Measurements from ENCODE around the gene PAQR8. TPM values are rescaled to one million over a fixed set of nuclear protein-coding genes. Genes with fewer than 3 reads are reported as not detected.

The PAQR8 gene
- total and polyA plus RNA-seq, 2 of the 13 experiments (the other 11 are each of a cell fraction or from before 2014, with no cell fraction given) = 37.7 to 50.7 TPM

- TF ChIP-seq CREB1 (IDR thresholded peaks at IDR 0.05) = no peak
- 0 out of 2 replicates have a peak, but pooled peaks have one; percentile 41 for TF ChIP-seq CREB1 (CRISPR knock-in tag; IDR thresholded peaks at IDR 0.05)
- no peak for TF ChIP-seq ZNF839 (CRISPR knock-in tag; IDR thresholded peaks at IDR 0.05; ENCODE audit: borderline replicate concordance)
- TF ChIP-seq ZBTB46 (CRISPR knock-in tag; IDR thresholded peaks at IDR 0.05; ENCODE audit: borderline replicate concordance) = 0 out of 2 replicates have a peak, but pooled peaks have one; percentile 37
- TF ChIP-seq ZNF563 (CRISPR knock-in tag; IDR thresholded peaks at IDR 0.05) = no peak
- TF ChIP-seq ZNF292 (CRISPR knock-in tag; IDR thresholded peaks at IDR 0.05; ENCODE audit: borderline replicate concordance, low read depth) = no peak
- TF ChIP-seq MTA3 (CRISPR knock-in tag; IDR thresholded peaks at IDR 0.05) = no peak
- no peak for TF ChIP-seq ZNF362 (CRISPR knock-in tag; IDR thresholded peaks at IDR 0.05; ENCODE audit: borderline replicate concordance)
- no peak for TF ChIP-seq ZHX2 (IDR thresholded peaks at IDR 0.05; ENCODE audit: low read depth)
- no peak for TF ChIP-seq ZHX2 (CRISPR knock-in tag; IDR thresholded peaks at IDR 0.05; ENCODE audit: borderline replicate concordance)
- TF ChIP-seq ZBTB49 (CRISPR knock-in tag; IDR thresholded peaks at IDR 0.05; ENCODE audit: borderline replicate concordance) = no peak
- TF ChIP-seq MIER3 (CRISPR knock-in tag; IDR thresholded peaks at IDR 0.05; ENCODE audit: borderline replicate concordance) = 0 out of 2 replicates have a peak, but pooled peaks have one; percentile 25
- no peak for TF ChIP-seq JUNB (CRISPR knock-in tag; IDR thresholded peaks at IDR 0.05; ENCODE audit: borderline replicate concordance)
- no peak for TF ChIP-seq PCBP2 (optimal IDR thresholded peaks at IDR 0.05; ENCODE audit: low read depth, low read length, poor library complexity, severe bottlenecking)
- peak; percentile 38 for TF ChIP-seq ZNF781 (CRISPR knock-in tag; IDR thresholded peaks at IDR 0.05; ENCODE audit: borderline replicate concordance, not compliant biosample characterization)
- no peak for TF ChIP-seq JUND (CRISPR knock-in tag; IDR thresholded peaks at IDR 0.05)
- no peak for TF ChIP-seq FOSL1 (CRISPR knock-in tag; IDR thresholded peaks at IDR 0.05; ENCODE audit: borderline replicate concordance)
- TF ChIP-seq ZEB1 (IDR thresholded peaks at IDR 0.05; ENCODE audit: insufficient replicate concordance, low read depth) = peak; percentile 97
- TF ChIP-seq ZNF564 (CRISPR knock-in tag; IDR thresholded peaks at IDR 0.05) = no peak
Observed at GRCh38 chr6:52416629-52417151, 54.7 kb downstream of the PAQR8 start (continued).
